IMR-90 (cell line): ENCODE measurements around the gene C10orf67.

Experiments used
- CHD1 ChIP-seq: IDR thresholded peaks from 2 replicates; pipeline ENCODE4 v1.6.1; 2012; ENCODE audit warnings: low read depth, low read length, improper control_type of control experiment
- CTCF ChIP-seq: conservative IDR thresholded peaks from 2 replicates; pipeline ENCODE4 v1.5.1; 2012; ENCODE audit warnings: mild to moderate bottlenecking, low read depth, low read length, improper control_type of control experiment
- FOS ChIP-seq: fragments of 150-350 bp; IDR thresholded peaks from 2 replicates; pipeline ENCODE4 v1.6.1; 2016; ENCODE audit warnings: low read depth, low read length
- MXI1 ChIP-seq: IDR thresholded peaks from 2 replicates; pipeline ENCODE4 v1.6.1; 2012; ENCODE audit warnings: low read depth, mild to moderate bottlenecking, low read length, moderate library complexity, borderline replicate concordance
- POLR2A ChIP-seq: IDR thresholded peaks from 2 replicates; pipeline ENCODE4 v1.6.1; 2012; ENCODE audit warnings: mild to moderate bottlenecking, low read depth, low read length
- RAD21 ChIP-seq: IDR thresholded peaks from 2 replicates; pipeline ENCODE4 v1.6.1; 2012; ENCODE audit warnings: low read length, improper control_type of control experiment
- RFX5 ChIP-seq: IDR thresholded peaks from 2 replicates; pipeline ENCODE4 v1.8.0; 2012; ENCODE audit warnings: low read depth, mild to moderate bottlenecking, low read length, moderate library complexity
- USF2 ChIP-seq: fragments of 150-350 bp; IDR thresholded peaks from 2 replicates; pipeline ENCODE4 v1.6.1; 2017; ENCODE audit warnings: mild to moderate bottlenecking, antibody characterized with exemption, low read length, low read depth

- TF ChIP-seq RAD21 (no peak), CTCF (no peak), MXI1 (no peak), POLR2A (no peak), RFX5 (no peak), USF2 (no peak), CHD1 (no peak), FOS (no peak)
These were observed 172.0 kb downstream of the C10orf67 start for GRCh38 chr10:23172429-23173213.
